GM23338 (cell line): ENCODE data around the gene RAB3A. TPM values are rescaled to one million over a fixed set of nuclear protein-coding genes. Genes with fewer than 3 reads are reported as not detected.

Source experiments
- ATAC-seq: fragments of 200-7000 bp; cut with Tn5 transposase; 3 replicates; pipeline ENCODE4 v1.9.1; 2020
- DNase-seq: peaks from one replicate; pipeline ENCODE4 v3.0.0-alpha.2; 2015; ENCODE audit warnings: low spot score
- H2AFZ ChIP-seq: fragments of 200-600 bp; sonication (generic); 2 replicates; pipeline ENCODE4 v1.8.0; 2016; ENCODE audit warnings: antibody characterized with exemption, mild to moderate bottlenecking, moderate library complexity
- H3F3A ChIP-seq: fragments of 200-600 bp; sonication (generic); replicated peaks from 2 replicates; pipeline ENCODE4 v1.8.0; 2017; ENCODE audit warnings: antibody characterized with exemption, mixed run types, low read depth
- H3K27ac ChIP-seq: fragments of 200-600 bp; sonication (generic); 2 replicates; pipeline ENCODE4 v1.6.1; 2016; ENCODE audit warnings: low read depth
- H3K27me3 ChIP-seq: fragments of 200-600 bp; sonication (generic); 2 replicates; pipeline ENCODE4 v1.8.0; 2016; ENCODE audit warnings: mild to moderate bottlenecking, mixed run types, moderate library complexity; ENCODE audit not compliant: insufficient read depth
- H3K36me3 ChIP-seq: fragments of 200-600 bp; sonication (generic); 2 replicates; pipeline ENCODE4 v1.8.0; 2016; ENCODE audit warnings: mild to moderate bottlenecking; ENCODE audit not compliant: insufficient read depth
- H3K4me1 ChIP-seq: fragments of 200-600 bp; sonication (generic); 2 replicates; pipeline ENCODE4 v1.8.0; 2016; ENCODE audit warnings: mild to moderate bottlenecking, moderate library complexity; ENCODE audit not compliant: insufficient read depth
- H3K4me2 ChIP-seq: fragments of 200-600 bp; sonication (generic); 2 replicates; pipeline ENCODE4 v1.7.1; 2017; ENCODE audit warnings: mixed run types
- H3K4me3 ChIP-seq: fragments of 200-600 bp; sonication (generic); 2 replicates; pipeline ENCODE4 v1.6.1; 2016; ENCODE audit warnings: mixed run types
- H3K79me2 ChIP-seq: fragments of 200-600 bp; sonication (generic); replicated peaks from 2 replicates; pipeline ENCODE4 v1.8.0; 2017; ENCODE audit warnings: mild to moderate bottlenecking; ENCODE audit not compliant: insufficient read depth
- H3K9me2 ChIP-seq: fragments of 200-600 bp; sonication (generic); 2 replicates; pipeline ENCODE4 v1.8.0; 2017; ENCODE audit not compliant: insufficient read depth
- H4K20me1 ChIP-seq: fragments of 200-600 bp; sonication (generic); replicated peaks from 2 replicates; pipeline ENCODE4 v1.8.0; 2017; ENCODE audit warnings: mild to moderate bottlenecking; ENCODE audit not compliant: insufficient read depth
- H3K27ac Mint-ChIP-seq: 2 replicates; pipeline ENCODE4 v1.8.0; 2020; ENCODE audit warnings: inconsistent platforms, mild to moderate bottlenecking, moderate library complexity, mixed read lengths
- H3K27me3 Mint-ChIP-seq: 3 replicates; pipeline ENCODE4 v1.8.0; 2022; ENCODE audit warnings: low read depth, mild to moderate bottlenecking, moderate library complexity, mixed read lengths, inconsistent platforms; ENCODE audit not compliant: insufficient read depth, poor library complexity
- H3K36me3 Mint-ChIP-seq: 3 replicates; pipeline ENCODE4 v1.8.0; 2021; ENCODE audit warnings: low read depth, mild to moderate bottlenecking, inconsistent platforms, moderate library complexity, mixed read lengths
- H3K4me1 Mint-ChIP-seq: 3 replicates; pipeline ENCODE4 v1.8.0; 2020; ENCODE audit warnings: mild to moderate bottlenecking, inconsistent platforms, mixed read lengths
- H3K4me3 Mint-ChIP-seq: 3 replicates; pipeline ENCODE4 v1.8.0; 2021; ENCODE audit warnings: moderate library complexity, mild to moderate bottlenecking, inconsistent platforms, mixed read lengths
- H3K9me3 Mint-ChIP-seq: 3 replicates; pipeline ENCODE4 v1.8.0; 2020; ENCODE audit warnings: moderate library complexity, mild to moderate bottlenecking, inconsistent platforms, mixed read lengths
- CREB1 ChIP-seq: fragments of 250-450 bp; sonication (Bioruptor Pico); IDR thresholded peaks from 2 replicates; pipeline ENCODE4 v1.5.0; 2020; ENCODE audit warnings: low read depth, mild to moderate bottlenecking, moderate library complexity
- CTCF ChIP-seq, 2 experiments: fragments of 200-600 bp in 1 of 2; sonication (generic) in 1 of 2; conservative IDR thresholded peaks; 2 replicates each; pipeline versions ENCODE4 v1.5.1 to v1.6.1; 2016 to 2017; ENCODE audit warnings: antibody characterized with exemption in 2 of 2, low read depth in 2 of 2, mild to moderate bottlenecking in 2 of 2, moderate library complexity in 1 of 2
- ETS1 ChIP-seq: IDR thresholded peaks from 2 replicates; pipeline ENCODE4 v1.6.1; 2016; ENCODE audit warnings: antibody characterized with exemption
- EZH2 ChIP-seq: fragments of 200-600 bp; sonication (generic); IDR thresholded peaks from one replicate; pipeline ENCODE4 v1.8.0; 2017; ENCODE audit warnings: antibody characterized with exemption, mild to moderate bottlenecking, low read depth; ENCODE audit not compliant: unreplicated experiment
- EZH2phosphoT487 ChIP-seq: fragments of 200-600 bp; sonication (generic); IDR thresholded peaks from one replicate; pipeline ENCODE4 v1.8.1; 2018; ENCODE audit warnings: antibody characterized with exemption; ENCODE audit not compliant: unreplicated experiment
- JUNB ChIP-seq: IDR thresholded peaks from one replicate; pipeline ENCODE4 v1.6.1; 2016; ENCODE audit warnings: antibody characterized with exemption; ENCODE audit not compliant: unreplicated experiment
- NANOG ChIP-seq: IDR thresholded peaks from 2 replicates; pipeline ENCODE4 v1.6.1; 2016; ENCODE audit warnings: antibody characterized with exemption, borderline replicate concordance
- POLR2AphosphoS5 ChIP-seq: IDR thresholded peaks from 2 replicates; pipeline ENCODE4 v1.6.1; 2016; ENCODE audit warnings: antibody characterized with exemption, low read depth
- REST ChIP-seq: IDR thresholded peaks from one replicate; pipeline ENCODE4 v1.6.1; 2018; ENCODE audit warnings: antibody characterized with exemption; ENCODE audit not compliant: unreplicated experiment
- STAT1 ChIP-seq: IDR thresholded peaks from one replicate; pipeline ENCODE4 v1.6.1; 2016; ENCODE audit warnings: antibody characterized with exemption; ENCODE audit not compliant: unreplicated experiment
- ZNF114 ChIP-seq: fragments of 250-450 bp; sonication (Bioruptor Pico); IDR thresholded peaks from 2 replicates; pipeline ENCODE4 v1.5.0; 2020; ENCODE audit warnings: mild to moderate bottlenecking, moderate library complexity
- ZNF331 ChIP-seq: fragments of 250-450 bp; sonication (Bioruptor Pico); IDR thresholded peaks from 2 replicates; pipeline ENCODE4 v1.5.0; 2020; ENCODE audit warnings: low read depth, mild to moderate bottlenecking, moderate library complexity
- ZNF462 ChIP-seq: fragments of 250-450 bp; sonication (Bioruptor Pico); IDR thresholded peaks from 2 replicates; pipeline ENCODE4 v1.5.0; 2020; ENCODE audit warnings: mild to moderate bottlenecking, moderate library complexity
- polyA plus RNA-seq: library from polyadenylated mRNA; unstranded; fragments of >200 nt; fragmentation: Nextera tagmentation; extraction: Ambion mirVana; gene quantifications from 2 replicates; pipeline ENCODE4 v1.2.1, GENCODE V29; 2016
- total RNA-seq: library from RNA; depleted of rRNA; stranded (reverse); fragments of >200 nt; shearing (Covaris generic); gene quantifications from 2 replicates; pipeline ENCODE4 v1.2.3, GENCODE V29; 2014

RAB3A gene
- total and polyA plus RNA-seq, 2 experiments from 2014 or later = 9.7 to 20.3 TPM

- Histone ChIP-seq H3K4me3 (no peak overlapping the region), H2AFZ (no peak overlapping the region), H3K79me2 (no peaks in the 10 kb centered on the region), H3K9me2 (no peaks in the 10 kb centered on the region), H3F3A (peaks cover 49% of the 10 kb centered on the region), H3K36me3 (no peaks in the 10 kb centered on the region), H4K20me1 (no peaks in the 10 kb centered on the region), H3K27me3 (peaks cover 25% of the 10 kb centered on the region), H3K27ac (no peak overlapping the region), H3K4me1 (peaks cover 29% of the 10 kb centered on the region), H3K4me2 (no peak overlapping the region)
- no peak overlapping the region for H3K4me3 Mint-ChIP-seq
- ATAC-seq (no peak), DNase-seq (no peak)
- no peak overlapping the region for H3K27ac Mint-ChIP-seq
- no peaks in the 10 kb centered on the region; the same call in 1 of the 3 replicates for H3K36me3 Mint-ChIP-seq
- peaks cover 47% of the 10 kb centered on the region for H3K4me1 Mint-ChIP-seq
- H3K27me3 Mint-ChIP-seq = peaks cover 43% of the 10 kb centered on the region
- TF ChIP-seq ZNF114 = no peak
- TF ChIP-seq CREB1 (CRISPR knock-in tag) = no peak
- no peak for TF ChIP-seq CTCF (conservative IDR thresholded peaks at IDR 0.05; ENCODE audit: low read depth in 2 of 2)
- no peak for TF ChIP-seq EZH2phosphoT487
- no peak for TF ChIP-seq JUNB
- no peak for TF ChIP-seq REST
- TF ChIP-seq ZNF331 = no peak
- TF ChIP-seq NANOG = no peak
- TF ChIP-seq ZNF462 (CRISPR knock-in tag) = no peak
- TF ChIP-seq POLR2AphosphoS5 = no peak
- no peak for TF ChIP-seq ETS1
- no peak for TF ChIP-seq EZH2
- TF ChIP-seq STAT1 = no peak
- H3K9me3 Mint-ChIP-seq = no peaks in the 10 kb centered on the region; the same call in 1 of the 3 replicates
Measured at GRCh38 chr19:18229915-18230314, 26.1 kb upstream of the RAB3A start.
